ENCODE data around the gene NFIX.

Gene NFIX

DNA sequence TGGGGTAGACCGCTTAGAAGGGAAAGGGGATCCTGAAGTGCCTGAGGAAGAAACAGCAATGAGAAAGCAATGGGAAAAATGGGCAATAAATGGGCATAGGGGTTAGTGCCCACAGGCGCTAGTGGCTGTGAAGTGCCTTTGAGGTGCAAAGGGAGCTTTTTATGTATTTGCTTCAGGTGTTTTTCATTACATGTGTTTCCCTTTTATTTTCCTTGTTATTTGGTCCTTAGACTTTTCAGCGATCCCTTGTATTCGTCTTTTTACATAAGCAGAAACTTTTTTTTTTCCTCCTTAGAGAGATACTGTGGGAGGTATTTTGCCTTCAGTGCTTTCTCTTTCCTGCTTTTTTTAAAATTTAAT is 19.6 kb downstream of the NFIX start:
- no peak for TF ChIP-seq CTCF (IDR thresholded peaks at IDR 0.05; ENCODE audit: insufficient read depth, missing control alignments)
- DNase-seq (ENCODE audit: insufficient read length, low spot score) (no peak), FAIRE-seq (no peak)

DNA sequence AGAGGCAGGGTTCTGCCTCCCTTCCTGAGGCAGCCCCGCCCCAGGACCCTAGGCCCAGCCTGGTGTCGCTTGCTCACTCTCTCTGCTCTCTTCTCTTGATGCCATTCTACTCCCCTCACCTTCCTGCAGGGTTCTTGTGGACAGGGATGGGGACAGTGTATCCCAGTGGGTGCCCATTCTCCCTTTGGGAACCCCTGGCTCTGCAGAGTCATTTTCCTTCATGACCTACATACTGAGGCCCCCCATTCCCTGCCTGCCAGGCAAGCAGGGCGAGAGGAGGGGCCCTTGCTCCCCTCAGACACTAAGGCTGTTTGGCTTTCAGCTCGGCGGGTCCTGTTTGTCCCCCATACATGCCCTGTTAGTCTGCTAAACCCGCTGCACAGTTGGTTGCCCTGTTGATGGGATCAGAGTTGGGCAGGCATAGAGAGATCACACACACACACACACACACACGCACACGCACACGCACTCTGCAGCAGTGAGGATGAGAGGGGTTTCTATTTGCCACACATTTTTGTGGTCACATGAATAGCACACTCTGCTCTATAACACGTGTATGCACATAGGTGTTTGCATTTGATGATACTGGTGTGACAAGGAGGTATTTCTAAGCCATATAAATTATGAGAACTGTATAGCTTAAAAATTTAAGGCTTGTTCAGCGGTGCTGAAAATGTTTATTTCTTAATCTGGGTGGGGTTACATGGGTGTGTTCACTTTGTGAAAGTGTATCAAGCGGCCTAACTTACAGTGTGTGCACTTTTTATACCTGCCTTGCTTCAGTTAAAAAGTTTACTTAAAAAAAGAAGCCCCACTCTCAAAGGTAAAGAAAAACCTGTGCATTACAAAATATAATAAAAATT is 20.3 kb downstream of the NFIX start:
- DNase-seq (ENCODE audit: insufficient read length, low spot score) = no peak
- FAIRE-seq = no peak

GRCh38 chr19:13016245-13016627 is 21.0 kb downstream of the NFIX start:
- FAIRE-seq (no peak), DNase-seq (ENCODE audit: insufficient read length, low spot score) (no peak)
- TF ChIP-seq CTCF (IDR thresholded peaks at IDR 0.05; ENCODE audit: insufficient read depth, missing control alignments) = no peak

More for the DNA sequence above, 20.3 kb downstream of the NFIX start:
- TF ChIP-seq CTCF (IDR thresholded peaks at IDR 0.05; ENCODE audit: insufficient read depth, missing control alignments) = no peak

- TF ChIP-seq CTCF (IDR thresholded peaks at IDR 0.05; ENCODE audit: insufficient read depth, missing control alignments) = no peak
- FAIRE-seq = no peak
- DNase-seq (ENCODE audit: insufficient read length, low spot score) = no peak
Observed at GRCh38 chr19:13016628-13017305, 21.5 kb downstream of the NFIX start.

DNA sequence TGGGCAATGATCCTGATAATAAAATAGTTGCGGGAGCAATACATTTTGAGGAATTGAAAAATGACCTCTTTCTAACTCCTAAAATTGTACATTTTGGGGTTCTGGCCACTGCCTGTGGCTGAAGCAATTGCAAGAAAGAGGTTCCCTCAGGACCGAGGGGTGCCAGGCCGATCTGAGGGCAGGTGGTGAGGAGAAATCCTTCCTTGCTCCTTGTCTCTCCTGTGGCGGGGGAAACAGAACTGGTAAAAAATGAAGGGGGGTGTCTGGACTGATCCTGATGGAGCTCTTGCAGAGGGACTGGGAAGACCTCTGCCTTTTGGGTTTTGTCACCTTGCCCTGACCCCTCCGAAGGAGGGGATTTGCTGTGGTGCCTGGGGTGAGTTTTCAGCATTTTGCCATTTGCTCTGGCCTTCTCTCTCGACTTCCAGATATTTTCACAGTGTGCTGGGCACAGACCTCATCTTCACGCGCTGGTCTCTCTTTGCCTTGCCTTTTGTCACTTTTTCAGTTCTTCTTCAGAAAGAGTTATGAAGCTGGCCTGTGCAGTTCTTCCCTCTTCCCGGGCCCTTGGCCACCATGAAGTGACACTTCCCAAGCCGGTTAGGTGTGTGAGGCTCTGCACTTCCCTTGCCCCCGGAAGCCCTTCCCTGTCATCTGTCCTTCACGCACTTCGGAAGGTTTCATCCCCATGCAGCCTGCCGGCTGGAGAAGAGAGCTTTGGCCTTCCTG is 22.2 kb downstream of the NFIX start:
- TF ChIP-seq CTCF (IDR thresholded peaks at IDR 0.05; ENCODE audit: insufficient read depth, missing control alignments) = no peak
- DNase-seq (ENCODE audit: insufficient read length, low spot score) (no peak), FAIRE-seq (no peak)

GRCh38 chr19:13018035-13018914 is 23.0 kb downstream of the NFIX start:
- TF ChIP-seq CTCF (IDR thresholded peaks at IDR 0.05; ENCODE audit: insufficient read depth, missing control alignments) = no peak
- FAIRE-seq (no peak), DNase-seq (ENCODE audit: insufficient read length, low spot score) (no peak)

Measured in D721Med (cell line).